ENCODE data around the gene MRM3.
"Not testable (repeated sequence)": the region's sequence is repeated elsewhere in the genome, so short reads cannot be mapped to it uniquely, and the experiment has no call there.

Gene MRM3

DNA sequence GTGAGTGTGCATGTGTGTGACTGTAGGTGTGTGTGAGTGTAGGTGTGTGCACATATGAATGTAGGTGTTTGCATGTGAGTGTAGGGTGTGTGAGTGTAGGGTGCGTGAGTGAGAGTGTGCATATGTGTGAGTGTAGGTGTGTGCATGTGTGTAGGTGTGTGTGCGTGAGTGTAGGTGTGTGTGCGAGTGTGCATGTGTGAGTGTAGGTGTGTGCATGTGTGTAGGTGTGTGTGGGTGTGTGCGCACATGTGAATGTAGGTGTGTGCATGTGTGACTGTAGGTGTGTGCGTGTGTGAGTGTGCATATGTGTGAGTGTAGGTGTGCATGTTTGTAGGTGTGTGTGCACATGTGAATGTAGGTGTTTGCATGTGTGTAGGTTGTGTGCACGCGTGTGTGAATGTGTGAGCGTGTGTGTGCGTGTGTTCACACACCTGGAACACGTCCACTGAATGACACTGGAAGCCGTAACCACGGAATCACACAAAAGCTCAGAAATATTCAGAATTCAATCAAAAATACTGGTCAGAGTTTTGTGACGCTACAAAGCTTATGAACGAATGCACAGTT, 30.6 kb downstream of the MRM3 start:
- Histone ChIP-seq H3K9ac (ENCODE audit: low read length) (no peak overlapping the region), H3K4me3 (ENCODE audit: low read length) (no peak overlapping the region), H3K9me3 (ENCODE audit: control insufficient read depth, low read depth, low read length) (no peaks in the 10 kb centered on the region), H3K4me1 (ENCODE audit: control insufficient read depth, low read depth, low read length) (no peaks in the 10 kb centered on the region), H3K27me3 (ENCODE audit: control insufficient read depth, insufficient read depth, low read length) (no peaks in the 10 kb centered on the region), H3K27ac (ENCODE audit: low read length) (no peak overlapping the region), H3K36me3 (ENCODE audit: control insufficient read depth, low read depth, low read length) (peaks cover 20% of the 10 kb centered on the region)

DNA sequence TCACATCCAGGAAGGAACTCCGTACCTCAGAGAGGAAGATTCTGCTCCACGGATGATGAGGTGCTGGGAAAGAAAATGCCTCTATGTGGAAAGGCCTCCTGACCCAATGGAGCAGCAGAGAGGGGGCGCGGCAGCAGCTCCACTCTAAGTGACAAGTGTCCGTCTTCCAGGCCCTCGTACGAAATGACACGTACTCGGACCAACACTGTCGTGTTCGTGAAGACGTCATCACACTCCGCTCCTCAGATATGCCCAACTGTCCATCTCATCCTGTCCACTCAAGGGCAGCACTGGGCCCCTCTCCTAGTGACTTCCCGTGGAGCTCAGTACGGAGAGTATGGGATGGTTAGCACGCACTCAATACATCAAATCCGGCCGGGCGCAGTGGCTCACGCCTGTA, 32.2 kb downstream of the MRM3 start:
- Histone ChIP-seq H3K36me3 (ENCODE audit: control insufficient read depth, low read depth, low read length) (peaks cover 26% of the 10 kb centered on the region), H3K4me3 (ENCODE audit: low read length) (no peak overlapping the region), H3K9ac (ENCODE audit: low read length) (no peak overlapping the region), H3K27ac (ENCODE audit: low read length) (no peak overlapping the region), H3K4me1 (ENCODE audit: control insufficient read depth, low read depth, low read length) (no peaks in the 10 kb centered on the region), H3K9me3 (ENCODE audit: control insufficient read depth, low read depth, low read length) (no peaks in the 10 kb centered on the region), H3K27me3 (ENCODE audit: control insufficient read depth, insufficient read depth, low read length) (no peaks in the 10 kb centered on the region)

DNA sequence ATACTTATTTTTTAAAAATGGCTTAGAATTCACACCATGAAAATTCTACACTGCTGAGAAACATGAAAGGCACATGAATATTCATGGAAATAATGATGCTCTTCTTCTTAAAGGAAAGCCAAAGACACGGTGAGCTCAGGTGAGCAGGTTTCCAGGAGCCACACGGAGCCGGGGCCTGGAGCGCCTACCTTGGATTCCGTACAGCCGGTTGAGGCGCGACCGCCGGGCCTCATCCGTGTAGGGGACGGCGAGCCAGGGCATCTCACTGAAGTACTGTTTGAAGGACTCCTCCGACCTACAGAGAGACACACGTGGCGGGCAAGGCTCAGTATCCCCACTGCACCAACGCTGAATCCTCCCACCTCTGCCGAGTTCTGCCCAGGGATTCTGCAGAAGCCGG, 37.1 kb downstream of the MRM3 start:
- H3K36me3 ChIP-seq (ENCODE audit: control insufficient read depth, low read depth, low read length), result peaks cover 34% of the 10 kb centered on the region

DNA sequence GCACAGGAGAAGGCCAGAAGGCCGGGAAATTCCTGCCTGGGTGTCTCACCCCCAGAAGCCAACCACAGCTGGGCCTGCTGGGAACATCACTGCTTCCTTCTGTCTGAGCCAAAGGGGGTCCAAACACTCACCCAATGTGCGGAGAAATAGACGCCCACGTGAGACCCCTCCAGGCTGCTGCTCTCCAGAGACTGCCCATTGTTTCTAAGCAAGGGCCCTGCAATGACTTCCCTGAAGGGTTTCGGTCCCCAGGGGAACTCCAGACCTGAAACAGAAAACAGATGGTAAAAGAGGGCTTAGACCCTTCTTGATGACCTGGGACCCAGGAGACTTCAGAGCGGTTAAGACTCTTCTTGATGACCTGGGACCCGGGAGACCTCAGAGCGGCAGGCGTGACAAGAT, 41.3 kb downstream of the MRM3 start:
- Histone ChIP-seq H3K9me3 (ENCODE audit: control insufficient read depth, low read depth, low read length) (no peaks in the 10 kb centered on the region), H3K27ac (ENCODE audit: low read length) (no peak overlapping the region), H3K27me3 (ENCODE audit: control insufficient read depth, insufficient read depth, low read length) (no peaks in the 10 kb centered on the region), H3K9ac (ENCODE audit: low read length) (no peak overlapping the region), H3K36me3 (ENCODE audit: control insufficient read depth, low read depth, low read length) (peaks cover 25% of the 10 kb centered on the region), H3K4me1 (ENCODE audit: control insufficient read depth, low read depth, low read length) (no peaks in the 10 kb centered on the region), H3K4me3 (ENCODE audit: low read length) (no peak overlapping the region)

More for the DNA sequence above, 37.1 kb downstream of the MRM3 start:
- no peaks in the 10 kb centered on the region for H3K4me1 ChIP-seq (ENCODE audit: control insufficient read depth, low read depth, low read length)
- no peak overlapping the region for H3K27ac ChIP-seq (ENCODE audit: low read length)
- no peak overlapping the region for H3K4me3 ChIP-seq (ENCODE audit: low read length)
- H3K9ac ChIP-seq (ENCODE audit: low read length), result no peak overlapping the region
- H3K9me3 ChIP-seq (ENCODE audit: control insufficient read depth, low read depth, low read length), result no peaks in the 10 kb centered on the region
- H3K27me3 ChIP-seq (ENCODE audit: control insufficient read depth, insufficient read depth, low read length), result no peaks in the 10 kb centered on the region

DNA sequence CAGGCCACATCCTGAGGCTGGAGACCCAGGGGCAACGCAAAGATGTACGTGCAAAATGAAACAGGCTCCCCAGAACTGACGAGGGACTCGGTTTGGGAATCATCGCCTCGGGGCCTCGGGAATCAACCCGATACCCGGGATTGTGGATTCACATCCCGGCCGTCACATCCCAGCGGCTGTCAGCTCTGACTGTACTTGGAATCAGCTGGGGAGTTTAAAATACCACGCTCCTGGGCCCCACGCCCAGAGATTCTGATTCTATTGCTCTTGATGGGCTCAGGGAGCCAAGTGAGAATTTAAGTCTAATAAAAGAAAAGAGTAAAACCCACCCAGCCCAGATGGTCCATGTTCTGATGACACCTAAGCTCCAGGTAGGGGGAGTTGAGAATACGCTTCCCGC, 42.2 kb downstream of the MRM3 start:
- Histone ChIP-seq H3K27me3 (ENCODE audit: control insufficient read depth, insufficient read depth, low read length) (no peaks in the 10 kb centered on the region), H3K4me1 (ENCODE audit: control insufficient read depth, low read depth, low read length) (no peaks in the 10 kb centered on the region), H3K27ac (ENCODE audit: low read length) (no peak overlapping the region), H3K9ac (ENCODE audit: low read length) (no peak overlapping the region), H3K4me3 (ENCODE audit: low read length) (no peak overlapping the region), H3K36me3 (ENCODE audit: control insufficient read depth, low read depth, low read length) (peaks cover 19% of the 10 kb centered on the region), H3K9me3 (ENCODE audit: control insufficient read depth, low read depth, low read length) (no peaks in the 10 kb centered on the region)

DNA sequence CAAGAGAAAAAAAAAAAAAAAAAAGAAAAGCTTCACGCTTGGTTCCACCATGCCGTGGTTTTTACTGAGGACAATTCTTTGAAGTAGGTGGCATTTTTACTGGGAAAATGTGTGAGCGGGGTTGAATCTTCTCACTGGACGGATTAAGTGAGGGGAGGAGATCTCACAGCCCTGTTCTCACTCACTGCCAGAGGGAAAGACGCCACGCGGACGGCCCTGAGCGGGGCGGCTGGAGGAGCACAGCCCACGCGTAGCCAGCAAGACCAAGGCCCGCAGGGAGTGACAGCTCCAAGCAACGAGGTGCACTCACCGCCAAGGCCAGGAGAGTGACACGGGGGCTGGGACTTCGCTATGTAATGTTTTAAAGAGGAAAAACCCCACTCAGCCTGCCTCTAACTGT, 43.1 kb downstream of the MRM3 start:
- no peak overlapping the region for H3K27ac ChIP-seq (ENCODE audit: low read length)
- H3K9me3 ChIP-seq (ENCODE audit: control insufficient read depth, low read depth, low read length), result no peaks in the 10 kb centered on the region
- peaks cover 14% of the 10 kb centered on the region for H3K36me3 ChIP-seq (ENCODE audit: control insufficient read depth, low read depth, low read length)
- no peaks in the 10 kb centered on the region for H3K4me1 ChIP-seq (ENCODE audit: control insufficient read depth, low read depth, low read length)
- H3K9ac ChIP-seq (ENCODE audit: low read length), result no peak overlapping the region
- no peaks in the 10 kb centered on the region for H3K27me3 ChIP-seq (ENCODE audit: control insufficient read depth, insufficient read depth, low read length)
- no peak overlapping the region for H3K4me3 ChIP-seq (ENCODE audit: low read length)

DNA sequence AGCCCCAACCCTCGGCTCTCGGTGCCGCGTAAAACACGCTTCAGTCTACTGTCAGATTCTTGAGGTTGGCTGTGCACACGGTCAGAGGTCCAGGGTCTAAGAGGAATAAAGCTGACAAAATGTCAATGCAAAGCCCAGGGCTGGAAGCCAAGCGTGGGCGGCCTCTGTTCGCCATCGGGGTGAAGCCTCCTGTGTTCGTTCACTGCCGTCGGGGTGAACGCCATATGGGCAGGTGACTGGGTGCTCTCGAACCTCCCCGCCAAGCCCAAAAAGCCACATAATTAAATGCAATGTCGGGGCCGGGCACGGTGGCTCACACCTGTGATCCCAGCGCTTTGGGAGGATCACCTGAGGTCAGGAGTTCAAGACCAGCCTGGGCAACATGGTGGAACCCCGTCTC, 44.6 kb downstream of the MRM3 start:
- H3K27ac ChIP-seq (ENCODE audit: low read length), result no peak overlapping the region
- no peaks in the 10 kb centered on the region for H3K9me3 ChIP-seq (ENCODE audit: control insufficient read depth, low read depth, low read length)
- no peak overlapping the region for H3K9ac ChIP-seq (ENCODE audit: low read length)
- no peaks in the 10 kb centered on the region for H3K27me3 ChIP-seq (ENCODE audit: control insufficient read depth, insufficient read depth, low read length)
- peaks cover 14% of the 10 kb centered on the region for H3K36me3 ChIP-seq (ENCODE audit: control insufficient read depth, low read depth, low read length)
- no peak overlapping the region for H3K4me3 ChIP-seq (ENCODE audit: low read length)
- H3K4me1 ChIP-seq (ENCODE audit: control insufficient read depth, low read depth, low read length), result no peaks in the 10 kb centered on the region

DNA sequence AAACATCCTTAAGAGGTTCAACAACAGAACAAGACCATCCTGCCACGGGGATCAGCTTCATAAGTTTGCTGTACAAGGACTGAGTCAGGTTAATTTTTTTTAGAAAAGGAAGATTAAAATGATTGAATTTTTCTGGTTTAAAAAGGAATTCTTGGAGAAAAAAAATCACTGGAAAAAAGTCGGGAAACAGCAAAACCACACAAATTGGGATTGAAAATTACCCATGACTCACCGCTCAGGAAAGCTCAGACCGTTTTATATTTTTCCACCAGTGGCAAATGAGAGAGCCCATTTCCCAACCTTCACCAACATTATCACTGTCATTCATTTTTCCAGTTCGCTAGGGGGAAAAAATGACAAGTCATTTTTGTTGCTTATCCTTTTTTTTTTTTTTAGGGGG, 46.6 kb downstream of the MRM3 start:
- Histone ChIP-seq H3K27me3 (ENCODE audit: control insufficient read depth, insufficient read depth, low read length) (no peaks in the 10 kb centered on the region), H3K9me3 (ENCODE audit: control insufficient read depth, low read depth, low read length) (no peaks in the 10 kb centered on the region), H3K27ac (ENCODE audit: low read length) (no peak overlapping the region), H3K4me1 (ENCODE audit: control insufficient read depth, low read depth, low read length) (no peaks in the 10 kb centered on the region), H3K4me3 (ENCODE audit: low read length) (no peak overlapping the region), H3K9ac (ENCODE audit: low read length) (no peak overlapping the region), H3K36me3 (ENCODE audit: control insufficient read depth, low read depth, low read length) (peaks cover 4% of the 10 kb centered on the region)

DNA sequence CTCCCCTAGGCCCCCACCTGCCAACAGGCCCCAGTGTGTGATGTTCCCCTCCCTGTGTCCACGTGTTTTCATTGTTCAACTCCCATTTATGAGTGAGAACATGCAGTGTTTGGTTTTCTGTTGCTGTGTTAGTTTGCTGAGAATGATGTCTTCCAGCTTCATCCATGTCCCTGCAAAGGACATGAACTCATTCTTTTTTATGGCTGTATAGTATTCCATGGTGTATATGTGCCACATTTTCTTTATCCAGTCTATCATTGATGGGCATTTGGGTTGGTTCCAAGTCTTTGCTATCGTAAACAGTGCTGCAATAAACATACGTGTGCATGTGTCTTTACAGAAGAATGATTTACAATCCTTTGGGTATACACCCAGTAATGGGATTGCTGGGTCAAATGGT, 47.5 kb downstream of the MRM3 start:
- H3K27me3 ChIP-seq (ENCODE audit: control insufficient read depth, insufficient read depth, low read length); H3K9me3 ChIP-seq (ENCODE audit: control insufficient read depth, low read depth, low read length); H3K27ac ChIP-seq (ENCODE audit: low read length); H3K4me1 ChIP-seq (ENCODE audit: control insufficient read depth, low read depth, low read length); H3K36me3 ChIP-seq (ENCODE audit: control insufficient read depth, low read depth, low read length); H3K4me3 ChIP-seq (ENCODE audit: low read length); H3K9ac ChIP-seq (ENCODE audit: low read length): not testable (repeated sequence)

DNA sequence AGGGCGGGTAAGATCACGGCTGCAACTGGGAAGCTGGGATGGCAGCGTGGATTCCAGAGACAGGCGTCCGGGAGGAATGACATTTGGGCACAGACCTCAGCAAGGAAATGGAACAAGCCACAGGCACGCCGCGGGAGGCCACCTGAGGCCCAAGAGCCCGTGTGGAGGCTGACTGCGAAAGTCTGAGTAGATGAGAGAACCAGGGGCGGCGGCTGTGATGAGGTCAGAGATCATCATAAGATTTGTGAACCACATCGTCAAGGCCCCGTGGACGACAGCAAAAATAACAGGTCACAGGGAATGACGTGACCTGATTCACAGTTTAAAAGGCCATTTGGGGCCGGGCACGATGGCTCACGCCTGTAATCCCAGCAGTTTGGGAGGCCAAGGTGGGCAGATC, 48.2 kb downstream of the MRM3 start:
- Histone ChIP-seq H3K4me1 (ENCODE audit: control insufficient read depth, low read depth, low read length) (no peaks in the 10 kb centered on the region), H3K9ac (ENCODE audit: low read length) (no peak overlapping the region), H3K9me3 (ENCODE audit: control insufficient read depth, low read depth, low read length) (no peaks in the 10 kb centered on the region), H3K4me3 (ENCODE audit: low read length) (no peak overlapping the region), H3K36me3 (ENCODE audit: control insufficient read depth, low read depth, low read length) (peaks cover 4% of the 10 kb centered on the region), H3K27me3 (ENCODE audit: control insufficient read depth, insufficient read depth, low read length) (no peaks in the 10 kb centered on the region), H3K27ac (ENCODE audit: low read length) (no peak overlapping the region)

DNA sequence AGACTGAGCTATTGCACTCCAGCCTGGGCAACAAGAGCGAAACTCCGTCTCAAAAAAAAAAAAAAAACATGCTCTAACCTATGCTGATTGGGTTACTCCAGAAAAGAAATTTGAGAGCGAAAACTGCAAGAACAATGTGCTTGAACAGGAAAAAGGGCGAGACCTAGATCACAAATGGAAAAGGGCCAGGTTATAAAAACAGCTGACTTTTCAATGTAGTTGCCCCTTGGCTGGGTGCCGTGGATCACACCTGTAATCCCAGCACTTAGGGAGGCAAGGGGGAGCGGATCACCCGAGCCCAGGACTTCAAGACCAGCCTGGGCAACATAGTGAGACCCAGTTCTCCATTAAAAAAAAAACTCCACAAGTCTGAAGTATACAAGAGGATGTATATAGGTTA, 48.8 kb downstream of the MRM3 start:
- H3K9me3 ChIP-seq (ENCODE audit: control insufficient read depth, low read depth, low read length), result no peaks in the 10 kb centered on the region
- H3K36me3 ChIP-seq (ENCODE audit: control insufficient read depth, low read depth, low read length), result no peaks in the 10 kb centered on the region
- no peak overlapping the region for H3K9ac ChIP-seq (ENCODE audit: low read length)
- H3K27ac ChIP-seq (ENCODE audit: low read length), result no peak overlapping the region
- no peaks in the 10 kb centered on the region for H3K4me1 ChIP-seq (ENCODE audit: control insufficient read depth, low read depth, low read length)
- H3K27me3 ChIP-seq (ENCODE audit: control insufficient read depth, insufficient read depth, low read length), result no peaks in the 10 kb centered on the region
- no peak overlapping the region for H3K4me3 ChIP-seq (ENCODE audit: low read length)

DNA sequence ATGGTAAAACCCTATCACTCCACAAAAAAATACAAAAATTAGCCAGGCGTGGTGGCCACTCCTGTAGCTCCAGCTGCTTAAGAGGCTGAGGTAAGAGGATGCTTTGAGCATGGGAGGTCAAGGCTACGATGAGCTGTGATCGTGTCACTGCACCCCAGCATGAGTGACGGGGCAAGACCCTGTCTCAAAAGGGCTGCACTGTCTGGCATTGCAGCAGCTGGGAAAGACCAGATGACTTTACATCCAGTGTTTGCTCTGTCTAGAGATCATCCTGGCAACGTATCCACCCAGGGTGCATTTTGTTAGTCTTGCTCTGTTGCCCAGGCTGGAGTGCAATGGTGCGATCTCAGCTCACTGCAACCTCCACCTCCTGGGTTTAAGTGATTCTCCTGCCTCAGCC, 52.0 kb downstream of the MRM3 start:
- Histone ChIP-seq H3K4me3 (ENCODE audit: low read length) (no peak overlapping the region), H3K4me1 (ENCODE audit: control insufficient read depth, low read depth, low read length) (no peaks in the 10 kb centered on the region), H3K36me3 (ENCODE audit: control insufficient read depth, low read depth, low read length) (no peaks in the 10 kb centered on the region), H3K9ac (ENCODE audit: low read length) (no peak overlapping the region), H3K27ac (ENCODE audit: low read length) (no peak overlapping the region), H3K9me3 (ENCODE audit: control insufficient read depth, low read depth, low read length) (no peaks in the 10 kb centered on the region), H3K27me3 (ENCODE audit: control insufficient read depth, insufficient read depth, low read length) (no peaks in the 10 kb centered on the region)
